Lung (tissue), 12 donors: ENCODE measurements around the gene NAXD. TPM values are rescaled to one million over a fixed set of nuclear protein-coding genes. Genes with fewer than 3 reads are reported as not detected.

ENCODE experiments used
- ATAC-seq: fragments of 200-7000 bp; cut with Tn5 transposase; one replicate; pipeline ENCODE4 v1.9.1; 2020; ENCODE audit warnings: moderate number of reproducible peaks; ENCODE audit not compliant: insufficient read depth, low FRiP score
- DNase-seq, 3 donors: peaks; one replicate each; pipeline ENCODE4 v3.0.0-alpha.2; 2013 to 2017
- H3K27ac ChIP-seq, 2 donors: one replicate each; pipeline ENCODE4 v1.5.1; 2013; ENCODE audit warnings: mild to moderate bottlenecking in 2 of 2, moderate library complexity in 2 of 2, control low read depth in 1 of 2, inconsistent platforms in 1 of 2, low read depth in 1 of 2, low read length in 1 of 2
- H3K27me3 ChIP-seq, 3 donors: one replicate each; pipeline ENCODE4 v1.5.1; 2013; ENCODE audit warnings: low read length in 2 of 3; ENCODE audit not compliant: control insufficient read depth in 3 of 3, insufficient read depth in 3 of 3
- H3K36me3 ChIP-seq, 4 donors: one replicate each; pipeline ENCODE4 v1.5.1; 2013; ENCODE audit warnings: low read length in 4 of 4, mild to moderate bottlenecking in 1 of 4, moderate library complexity in 1 of 4; ENCODE audit not compliant: control insufficient read depth in 4 of 4, insufficient read depth in 4 of 4
- H3K4me1 ChIP-seq, 5 donors: one replicate each; pipeline ENCODE4 v1.5.1; 2013; ENCODE audit warnings: low read length in 5 of 5, mild to moderate bottlenecking in 2 of 5, moderate library complexity in 1 of 5; ENCODE audit not compliant: control insufficient read depth in 5 of 5, insufficient read depth in 5 of 5
- H3K4me3 ChIP-seq: one replicate; pipeline ENCODE4 v1.5.1; 2013; ENCODE audit warnings: mild to moderate bottlenecking, control low read depth, moderate library complexity
- H3K9ac ChIP-seq, 2 donors: one replicate each; pipeline ENCODE4 v1.5.1; 2013; ENCODE audit warnings: low read length in 2 of 2, control low read depth in 1 of 2; ENCODE audit not compliant: insufficient read depth in 1 of 2
- H3K9me3 ChIP-seq, 4 donors: one replicate each; pipeline ENCODE4 v1.5.1; 2013; ENCODE audit warnings: low read length in 3 of 4, mild to moderate bottlenecking in 1 of 4, moderate library complexity in 1 of 4; ENCODE audit not compliant: control insufficient read depth in 4 of 4, insufficient read depth in 3 of 4
- CTCF ChIP-seq: IDR thresholded peaks from 2 replicates; pipeline ENCODE4 v1.5.1; 2012; ENCODE audit warnings: mild to moderate bottlenecking; ENCODE audit errors: control extremely low read depth, extremely low read depth
- WGBS, 2 donors: extraction: QIAGEN DNeasy Blood & Tissue Kit; methylation state at CpG; one replicate each; pipeline ENCODE4 v1.1.7; 2013; 5-methylcytosine and 5-hydroxymethylcytosine counted together
- polyA plus RNA-seq, 2 donors: library from polyadenylated mRNA; stranded (reverse); fragments of 200-250 nt; gene quantifications; one replicate each; pipeline ENCODE4 v1.2.1, GENCODE V29; 2013
- total RNA-seq, 2 donors: library from RNA; depleted of rRNA in 1 of 2; stranded (reverse); fragments of >200 nt in 1 of 2; gene quantifications; one replicate each; pipeline ENCODE4 v1.2.1, GENCODE V29; 2014 to 2021
- donor health status: control.
- donor health status: control.
- donor health status: Bipolar disorder and iron deficiency.
- donor health status: healthy.
- donor health status: DM: yes; HTN: yes; CAD: no.

Gene NAXD
- total and polyA plus RNA-seq, 4 donors: 24.1 to 28.9 (median 28.6) TPM

GRCh38 chr13:110570886-110571285 is 44.5 kb upstream of the NAXD start:
- ATAC-seq: no peak
- Histone ChIP-seq H3K4me1 (no peaks in the 10 kb centered on the region), H3K4me3 (no peak overlapping the region), H3K36me3 (no peaks in the 10 kb centered on the region), H3K9me3 (no peaks in the 10 kb centered on the region), H3K9ac (no peak overlapping the region), H3K27ac (no peak overlapping the region), H3K27me3 (peaks cover 0 to 2% (median 0%) of the 10 kb centered on the region in 3 donors)
- DNase-seq: no peak
- 90 to 91% methylated on average over 10 of the region's 10 CpGs for WGBS, 2 donors
- no peak for TF ChIP-seq CTCF

- no peak for TF ChIP-seq CTCF
- H3K27me3 ChIP-seq: peaks cover 0 to 2% (median 0%) of the 10 kb centered on the region in 3 donors
- 80 to 84% methylated on average over 20 of the region's 20 CpGs for WGBS, 2 donors
Measured at GRCh38 chr13:110571896-110572777, 43.2 kb upstream of the NAXD start.

GRCh38 chr13:110572778-110573118 is 42.6 kb upstream of the NAXD start:
- no peak for DNase-seq
- H3K4me3 ChIP-seq: no peak overlapping the region
- no peak for ATAC-seq
- H3K36me3 ChIP-seq: no peaks in the 10 kb centered on the region
- TF ChIP-seq CTCF: no peak
- no peaks in the 10 kb centered on the region for H3K4me1 ChIP-seq
- H3K27ac ChIP-seq: no peak overlapping the region
- WGBS, 2 donors: 71 to 77% methylated on average over 2 of the region's 2 CpGs
- no peaks in the 10 kb centered on the region for H3K9me3 ChIP-seq
- peaks cover 0 to 2% (median 0%) of the 10 kb centered on the region in 3 donors for H3K27me3 ChIP-seq
- no peak overlapping the region for H3K9ac ChIP-seq

More at GRCh38 chr13:110571896-110572777, 43.2 kb upstream of the NAXD start:
- H3K4me1 ChIP-seq: no peaks in the 10 kb centered on the region
- H3K27ac ChIP-seq: no peak overlapping the region
- H3K36me3 ChIP-seq: no peaks in the 10 kb centered on the region
- no peak overlapping the region for H3K9ac ChIP-seq
- ATAC-seq (no peak), DNase-seq (no peak)
- H3K9me3 ChIP-seq: no peaks in the 10 kb centered on the region
- H3K4me3 ChIP-seq: no peak overlapping the region
